Measurements from ENCODE around the gene SLC6A18.

The SLC6A18 gene

DNA sequence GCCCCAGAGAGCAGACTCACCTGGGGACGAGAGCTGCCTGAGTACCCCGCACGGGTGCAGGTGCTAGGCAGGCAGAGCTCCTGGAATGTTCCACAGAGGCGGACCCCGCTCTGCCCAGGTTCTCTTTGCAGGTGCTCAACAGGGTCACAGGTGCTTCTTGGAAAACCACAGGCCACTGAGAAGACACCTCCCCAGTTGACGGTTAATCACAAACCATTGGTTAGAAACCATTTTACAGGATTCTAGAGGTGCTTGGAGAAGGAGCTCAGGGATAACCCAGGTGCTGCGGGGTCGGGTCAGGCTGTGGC is 41.1 kb upstream of the SLC6A18 start:
- TF ChIP-seq, protein P1, sequence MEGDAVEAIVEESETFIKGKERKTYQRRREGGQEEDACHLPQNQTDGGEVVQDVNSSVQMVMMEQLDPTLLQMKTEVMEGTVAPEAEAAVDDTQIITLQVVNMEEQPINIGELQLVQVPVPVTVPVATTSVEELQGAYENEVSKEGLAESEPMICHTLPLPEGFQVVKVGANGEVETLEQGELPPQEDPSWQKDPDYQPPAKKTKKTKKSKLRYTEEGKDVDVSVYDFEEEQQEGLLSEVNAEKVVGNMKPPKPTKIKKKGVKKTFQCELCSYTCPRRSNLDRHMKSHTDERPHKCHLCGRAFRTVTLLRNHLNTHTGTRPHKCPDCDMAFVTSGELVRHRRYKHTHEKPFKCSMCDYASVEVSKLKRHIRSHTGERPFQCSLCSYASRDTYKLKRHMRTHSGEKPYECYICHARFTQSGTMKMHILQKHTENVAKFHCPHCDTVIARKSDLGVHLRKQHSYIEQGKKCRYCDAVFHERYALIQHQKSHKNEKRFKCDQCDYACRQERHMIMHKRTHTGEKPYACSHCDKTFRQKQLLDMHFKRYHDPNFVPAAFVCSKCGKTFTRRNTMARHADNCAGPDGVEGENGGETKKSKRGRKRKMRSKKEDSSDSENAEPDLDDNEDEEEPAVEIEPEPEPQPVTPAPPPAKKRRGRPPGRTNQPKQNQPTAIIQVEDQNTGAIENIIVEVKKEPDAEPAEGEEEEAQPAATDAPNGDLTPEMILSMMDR (IDR thresholded peaks at IDR 0.05; ENCODE audit: low read length, missing control alignments), result no peak
- no peak for DNase-seq (ENCODE audit: low read depth)
- H3K4me3 ChIP-seq (replicated peaks; ENCODE audit: low read depth, low read length), result no peak overlapping the region

DNA sequence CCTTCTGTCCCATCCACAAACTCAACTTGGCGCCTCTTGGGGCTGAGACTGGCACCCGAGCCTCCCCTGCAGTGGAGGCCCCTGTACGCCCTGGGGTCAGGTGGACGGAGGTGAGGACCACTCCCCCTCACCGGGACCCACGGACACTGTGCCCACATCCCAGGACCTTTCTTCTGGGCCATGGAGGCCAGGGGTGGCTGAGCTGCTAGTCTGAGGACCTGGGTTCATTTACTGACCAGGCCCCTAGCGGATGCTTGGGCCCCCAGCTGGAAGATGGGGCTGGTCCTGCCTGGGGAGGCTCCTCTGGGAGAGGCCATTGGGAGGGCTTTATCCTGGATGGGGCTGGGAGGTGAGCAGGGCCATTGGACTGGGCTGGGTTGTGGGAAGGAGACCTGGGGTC is 40.7 kb upstream of the SLC6A18 start:
- no peak for DNase-seq (ENCODE audit: low read depth)
- H3K4me3 ChIP-seq (replicated peaks; ENCODE audit: low read depth, low read length), result no peak overlapping the region
- TF ChIP-seq, protein P1 (IDR thresholded peaks at IDR 0.05; ENCODE audit: low read length, missing control alignments), result no peak

DNA sequence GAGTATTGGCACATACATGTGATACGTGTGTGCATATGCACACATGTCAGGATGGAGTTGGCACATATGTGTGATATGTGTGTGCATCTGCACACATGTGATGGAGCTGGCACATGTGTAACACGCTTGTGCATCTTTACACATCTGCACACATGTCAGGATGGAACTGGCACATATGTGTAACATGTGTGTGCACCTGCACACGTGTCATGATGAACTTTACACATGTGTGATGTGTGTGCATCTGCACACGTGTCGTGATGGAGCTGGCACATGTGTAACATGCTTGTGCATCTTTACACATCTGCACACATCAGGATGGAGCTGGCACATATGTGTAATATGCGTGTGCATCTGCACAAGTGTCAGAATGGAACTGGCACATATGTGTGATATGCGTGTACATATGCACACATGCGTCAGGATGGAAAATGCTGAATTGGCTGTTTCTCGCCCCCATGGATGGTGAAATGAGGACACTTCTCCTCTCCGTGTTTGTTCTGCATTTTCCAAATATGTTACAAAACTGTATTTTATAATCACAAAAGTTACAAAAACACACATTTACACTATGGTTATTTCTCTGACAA is 40.0 kb upstream of the SLC6A18 start:
- TF ChIP-seq, protein P1 (IDR thresholded peaks at IDR 0.05; ENCODE audit: low read length, missing control alignments), result no peak
- no peak overlapping the region for H3K4me3 ChIP-seq (replicated peaks; ENCODE audit: low read depth, low read length)
- DNase-seq (ENCODE audit: low read depth), result no peak

DNA sequence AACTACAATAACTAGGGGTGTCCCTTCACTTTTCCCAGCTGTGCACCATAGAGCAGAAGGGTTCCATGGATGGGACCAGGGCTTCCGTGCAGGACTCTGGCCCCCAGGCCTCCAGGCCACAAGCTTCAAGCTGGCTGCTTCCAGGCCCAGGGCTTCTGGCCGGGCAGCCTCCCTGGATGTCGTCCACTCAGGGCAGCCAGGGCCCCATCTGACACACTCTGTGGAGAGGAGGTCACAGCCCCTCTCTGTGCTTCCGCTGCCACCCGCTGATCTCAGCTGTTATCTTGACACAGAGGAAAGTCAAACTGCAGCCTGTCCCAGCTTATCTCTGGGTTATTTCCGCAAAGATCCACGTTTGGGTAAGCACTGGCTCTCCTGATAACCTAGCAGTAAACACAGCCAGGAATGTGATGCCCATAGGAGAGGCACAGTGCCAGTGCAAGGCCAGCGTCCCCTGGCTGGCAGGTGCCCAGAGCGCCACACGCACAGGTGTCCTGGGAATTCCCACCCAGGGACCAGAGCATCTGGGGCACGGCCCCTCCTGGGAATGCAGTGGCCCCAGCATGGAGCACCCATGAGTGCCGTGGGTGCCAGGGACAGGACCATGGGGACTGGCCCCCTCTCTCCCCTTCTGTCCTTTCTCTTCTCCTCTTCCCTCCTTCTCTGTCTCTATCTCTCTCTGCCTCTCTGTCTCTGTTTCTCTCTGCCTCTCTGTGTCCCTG is 39.4 kb upstream of the SLC6A18 start:
- TF ChIP-seq, protein P1 (IDR thresholded peaks at IDR 0.05; ENCODE audit: low read length, missing control alignments), result no peak
- DNase-seq (ENCODE audit: low read depth), result no peak
- H3K4me3 ChIP-seq (replicated peaks; ENCODE audit: low read depth, low read length), result no peak overlapping the region

DNA sequence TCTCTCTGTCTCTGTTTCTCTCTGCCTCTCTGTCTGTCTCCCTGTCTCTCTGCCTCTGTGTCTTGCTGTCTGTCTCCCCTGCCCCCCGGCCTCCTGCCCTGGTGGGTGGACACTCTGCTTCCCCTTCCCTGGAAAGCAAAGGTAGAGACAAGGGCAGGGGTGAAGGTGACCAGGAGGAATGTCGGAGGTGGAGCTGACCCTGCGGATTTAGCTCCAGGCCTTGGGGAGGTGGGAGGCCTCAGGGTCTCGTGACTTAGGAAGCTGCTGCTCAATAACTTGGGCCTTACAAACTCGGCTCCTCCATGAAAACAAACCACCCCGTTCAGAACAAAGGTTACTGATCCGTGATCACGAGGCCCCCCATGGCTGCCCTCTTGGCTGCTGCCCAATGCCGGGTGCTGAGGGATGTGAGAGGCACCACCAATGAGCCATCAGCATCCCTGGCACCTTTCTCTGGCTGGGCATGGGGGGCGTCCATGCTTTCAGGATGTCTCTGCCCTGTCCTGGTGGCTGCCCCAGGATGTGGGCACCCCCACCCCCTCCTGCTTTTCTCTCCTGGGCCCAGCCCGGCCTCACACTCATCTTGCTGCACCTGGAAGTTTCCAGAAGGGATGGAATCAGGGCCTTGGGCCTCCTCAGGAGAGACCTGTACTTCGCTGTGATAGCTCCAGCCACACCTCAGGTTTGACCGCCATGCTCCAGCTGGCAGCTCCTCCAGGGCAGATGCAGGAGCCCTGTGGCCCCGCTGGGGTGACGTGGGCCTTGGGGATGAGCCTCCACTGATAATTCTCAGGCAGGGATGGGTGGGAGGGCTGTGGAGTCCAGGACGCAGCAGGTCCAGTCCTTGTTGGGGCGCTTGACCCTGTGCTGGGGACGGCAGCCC is 38.6 kb upstream of the SLC6A18 start:
- no peak for DNase-seq (ENCODE audit: low read depth)
- TF ChIP-seq, protein P1 (IDR thresholded peaks at IDR 0.05; ENCODE audit: low read length, missing control alignments), result no peak
- H3K4me3 ChIP-seq (replicated peaks; ENCODE audit: low read depth, low read length), result no peak overlapping the region

DNA sequence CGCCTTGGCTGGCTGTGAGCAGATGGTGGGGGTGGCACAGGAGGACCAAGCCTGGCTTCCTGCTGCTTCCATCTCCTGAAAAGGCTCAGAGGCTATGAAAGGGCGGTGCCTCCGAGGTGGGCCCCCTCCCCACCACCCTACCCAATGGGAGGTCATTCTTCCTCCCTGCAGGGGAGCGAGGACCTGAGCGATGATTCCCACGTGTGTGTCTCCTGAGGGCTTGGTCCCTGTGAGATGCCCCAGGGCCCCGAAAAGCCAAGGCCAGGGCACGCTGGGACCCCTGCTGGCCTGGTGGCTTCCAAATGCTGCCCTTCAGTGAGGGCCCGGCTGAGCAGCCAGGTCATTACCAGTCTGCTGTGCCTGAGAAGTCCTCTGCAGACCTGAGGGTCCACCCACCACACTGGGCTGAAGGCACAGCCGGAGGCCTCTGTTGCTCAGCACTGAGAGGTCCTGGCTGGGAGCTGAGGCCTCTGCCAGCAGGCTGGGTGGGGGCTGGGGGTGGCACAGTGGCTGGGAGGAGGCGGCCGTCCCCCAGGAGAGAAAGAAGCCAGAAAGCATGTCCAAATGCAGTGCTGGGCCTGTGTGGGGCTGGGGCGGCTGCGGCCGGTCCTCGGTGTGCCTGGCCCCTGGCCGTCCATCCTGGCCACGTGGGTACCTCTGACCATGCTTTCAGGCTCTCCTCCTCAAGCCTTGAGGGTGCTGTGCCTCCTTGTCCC is 37.8 kb upstream of the SLC6A18 start:
- no peak overlapping the region for H3K4me3 ChIP-seq (replicated peaks; ENCODE audit: low read depth, low read length)
- TF ChIP-seq, protein P1 (IDR thresholded peaks at IDR 0.05; ENCODE audit: low read length, missing control alignments), result no peak
- DNase-seq (ENCODE audit: low read depth), result no peak
